H1 (cell line): Measurements from ENCODE around the gene ADGRG1. TPM values are rescaled to one million over a fixed set of nuclear protein-coding genes. Genes with fewer than 3 reads are reported as not detected.

Experiments
- CTCF ChIA-PET: fragments of 300-600 bp; sonication (Branson Sonifier 250); formaldehyde crosslinking; loops from one replicate; lab custom pipeline; 2021; ENCODE audit not compliant: partially characterized antibody; lab: Charles Lee
- POLR2A ChIA-PET: fragments of 300-600 bp; sonication (Branson Sonifier 250); formaldehyde crosslinking; loops from one replicate; lab custom pipeline; 2021; ENCODE audit warnings: inconsistent platforms; ENCODE audit not compliant: partially characterized antibody; lab: Charles Lee
- DNase-seq, 2 experiments: peaks; one replicate each; pipeline versions ENCODE4 v3.0.0 to v3.0.0-alpha.2; 2010 to 2022; ENCODE audit warnings: low spot score in 2 of 2, low read depth in 1 of 2, mixed read lengths in 1 of 2
- FAIRE-seq: peaks from 2 replicates; lab custom pipeline; 2011; peaks lifted over from hg19 to GRCh38; lab: Jason Lieb, UNC
- H2AFZ ChIP-seq: 2 replicates; pipeline ENCODE4 v1.8.1; 2012; ENCODE audit warnings: low read length, inconsistent platforms
- H2AK5ac ChIP-seq: 2 replicates; pipeline ENCODE4 v1.6.1; 2013; ENCODE audit warnings: low read depth, low read length
- H2BK120ac ChIP-seq: replicated peaks from 2 replicates; pipeline ENCODE3; 2013; ENCODE audit warnings: low read depth, low read length, inconsistent platforms
- H2BK12ac ChIP-seq: 2 replicates; pipeline ENCODE4 v1.6.1; 2013; ENCODE audit warnings: low read depth, low read length
- H2BK15ac ChIP-seq: 2 replicates; pipeline ENCODE4 v1.6.1; 2013; ENCODE audit warnings: low read length
- H2BK20ac ChIP-seq: 2 replicates; pipeline ENCODE4 v1.6.1; 2013; ENCODE audit warnings: low read length
- H2BK5ac ChIP-seq: 2 replicates; pipeline ENCODE4 v1.6.1; 2013; ENCODE audit warnings: low read depth, low read length
- H3K14ac ChIP-seq: 2 replicates; pipeline ENCODE4 v1.6.1; 2013; ENCODE audit warnings: inconsistent platforms; ENCODE audit not compliant: insufficient read length
- H3K18ac ChIP-seq: 2 replicates; pipeline ENCODE4 v1.6.1; 2013; ENCODE audit warnings: low read length; ENCODE audit errors: extremely low read depth
- H3K23ac ChIP-seq: 2 replicates; pipeline ENCODE4 v1.6.1; 2013; ENCODE audit warnings: inconsistent platforms; ENCODE audit not compliant: insufficient read length
- H3K23me2 ChIP-seq: 2 replicates; pipeline ENCODE4 v1.6.1; 2013; ENCODE audit warnings: low read depth, low read length
- H3K27ac ChIP-seq: 2 replicates; pipeline ENCODE4 v1.6.1; 2011; ENCODE audit warnings: low read depth, low read length, inconsistent platforms
- H3K27me3 ChIP-seq, 4 experiments: replicated peaks in 1 of 4; 1 replicate in 1 of 4; 2 replicates in 3 of 4; pipeline versions ENCODE4 v1.6.1 to v1.8.1; 2011 to 2013; ENCODE audit warnings: low read length in 3 of 4, mild to moderate bottlenecking in 3 of 4, inconsistent platforms in 2 of 4, mixed read lengths in 2 of 4, moderate library complexity in 1 of 4; ENCODE audit not compliant: control insufficient read depth in 3 of 4, insufficient read depth in 3 of 4; ENCODE audit errors: extremely low read depth in 1 of 4
- H3K36me3 ChIP-seq, 4 experiments: 2 replicates each; pipeline versions ENCODE4 v1.6.1 to v1.8.1; 2011 to 2013; ENCODE audit warnings: mild to moderate bottlenecking in 4 of 4, low read length in 3 of 4, moderate library complexity in 2 of 4, control low read depth in 1 of 4, inconsistent platforms in 1 of 4; ENCODE audit not compliant: insufficient read depth in 4 of 4, control insufficient read depth in 2 of 4
- H3K4ac ChIP-seq: replicated peaks from 2 replicates; pipeline ENCODE3; 2013; ENCODE audit warnings: low read length, low read depth, mixed read lengths, inconsistent platforms; ENCODE audit not compliant: insufficient read length
- H3K4me1 ChIP-seq, 4 experiments: replicated peaks in 1 of 4; 1 replicate in 1 of 4; 2 replicates in 3 of 4; pipeline versions ENCODE4 v1.6.1 to v1.8.1; 2011 to 2013; ENCODE audit warnings: low read length in 3 of 4, inconsistent platforms in 2 of 4, mixed read lengths in 1 of 4; ENCODE audit not compliant: insufficient read depth in 4 of 4, control insufficient read depth in 3 of 4
- H3K4me2 ChIP-seq, 2 experiments: 2 replicates each; pipeline versions ENCODE4 v1.6.1 to v1.8.1; 2011 to 2013; ENCODE audit warnings: low read depth in 2 of 2, low read length in 2 of 2, control low read depth in 1 of 2, inconsistent platforms in 1 of 2, mild to moderate bottlenecking in 1 of 2; ENCODE audit not compliant: insufficient read depth in 1 of 2
- H3K4me3 ChIP-seq, 4 experiments: fragments of 200-600, 300-600 bp in 1 of 4; sonication (generic), shearing (Covaris generic), sonication (Bioruptor Twin) in 1 of 4; 2 replicates each; pipeline versions ENCODE4 v1.5.1 to v1.8.1; 2011 to 2016; ENCODE audit warnings: low read length in 4 of 4, low read depth in 3 of 4, control low read depth in 2 of 4, inconsistent platforms in 2 of 4, mild to moderate bottlenecking in 2 of 4, mixed read lengths in 1 of 4, moderate library complexity in 1 of 4; ENCODE audit not compliant: insufficient read depth in 2 of 4; ENCODE audit errors: extremely low read depth in 1 of 4
- H3K56ac ChIP-seq: replicated peaks from 2 replicates; pipeline ENCODE3; 2013; ENCODE audit warnings: low read depth, mild to moderate bottlenecking, mixed read lengths, low read length, inconsistent platforms; ENCODE audit not compliant: insufficient read length
- H3K79me1 ChIP-seq: 2 replicates; pipeline ENCODE4 v1.6.1; 2013; ENCODE audit warnings: low read depth, low read length, control low read depth
- H3K79me2 ChIP-seq, 2 experiments: 2 replicates each; pipeline versions ENCODE4 v1.6.1 to v1.8.1; 2012 to 2013; ENCODE audit warnings: low read length in 2 of 2, mild to moderate bottlenecking in 2 of 2, inconsistent platforms in 1 of 2; ENCODE audit not compliant: insufficient read depth in 2 of 2, control insufficient read depth in 1 of 2
- H3K9ac ChIP-seq, 4 experiments: replicated peaks in 1 of 4; 1 replicate in 1 of 4; 2 replicates in 3 of 4; pipeline versions ENCODE4 v1.6.1 to v1.8.1; 2011 to 2013; ENCODE audit warnings: low read depth in 3 of 4, low read length in 3 of 4, control low read depth in 2 of 4, mild to moderate bottlenecking in 2 of 4, moderate library complexity in 2 of 4, inconsistent platforms in 1 of 4; ENCODE audit errors: extremely low read depth in 1 of 4
- H3K9me3 ChIP-seq, 2 experiments: 2 replicates each; pipeline versions ENCODE4 v1.6.1 to v1.8.1; 2012 to 2013; ENCODE audit warnings: mild to moderate bottlenecking in 2 of 2, moderate library complexity in 2 of 2, control low read depth in 1 of 2, inconsistent platforms in 1 of 2, low read depth in 1 of 2, low read length in 1 of 2, mixed read lengths in 1 of 2; ENCODE audit not compliant: insufficient read depth in 2 of 2
- H4K20me1 ChIP-seq, 2 experiments: replicated peaks in 1 of 2; 2 replicates each; pipeline versions ENCODE3 to v1.8.1; 2011 to 2013; ENCODE audit warnings: inconsistent platforms in 2 of 2, low read length in 2 of 2, mild to moderate bottlenecking in 1 of 2; ENCODE audit not compliant: insufficient read depth in 2 of 2, control insufficient read depth in 1 of 2
- H4K5ac ChIP-seq: 2 replicates; pipeline ENCODE4 v1.6.1; 2013; ENCODE audit warnings: low read length, low read depth, mixed read lengths, inconsistent platforms; ENCODE audit not compliant: insufficient read length
- H4K8ac ChIP-seq: 2 replicates; pipeline ENCODE4 v1.8.0; 2013; ENCODE audit warnings: mild to moderate bottlenecking, moderate library complexity, low read length, inconsistent platforms; ENCODE audit not compliant: insufficient read depth; ENCODE audit errors: extremely low read depth
- H4K91ac ChIP-seq: replicated peaks from 2 replicates; pipeline ENCODE3; 2013; ENCODE audit warnings: low read length, mixed read lengths, inconsistent platforms; ENCODE audit not compliant: insufficient read length
- TEAD4 ChIP-seq: IDR thresholded peaks from 2 replicates; pipeline ENCODE4 v1.6.1; 2012; ENCODE audit warnings: low read depth, low read length, inconsistent platforms, mixed read lengths
- WGBS, 2 experiments: shearing (Covaris generic) in 1 of 2; methylation state at CpG; one replicate each; pipeline versions ENCODE4 v1.1.6 to v1.1.7; 2013 to 2015; ENCODE audit warnings: low lambda C conversion rate in 2 of 2, mixed read lengths in 2 of 2, inconsistent platforms in 1 of 2, low coverage in 1 of 2, missing lambda C conversion rate in 1 of 2; ENCODE audit not compliant: insufficient replicate concordance in 2 of 2, insufficient coverage in 1 of 2, insufficient read length in 1 of 2; ENCODE audit errors: extremely low coverage in 1 of 2, missing lambda C conversion rate in 1 of 2; 5-methylcytosine and 5-hydroxymethylcytosine counted together
- polyA plus RNA-seq, 7 experiments: library from polyadenylated mRNA; depleted of rRNA in 3 of 7; stranded (reverse) in 5 of 7; unstranded in 2 of 7; fragments of >200 nt in 5 of 7; fragments of 200-250 nt in 2 of 7; gene quantifications; 1 replicate in 5 of 7; 2 replicates in 1 of 7; 4 replicates in 1 of 7; pipeline versions ENCODE4 v1.2.1 to v1.2.3, GENCODE V29; 2011 to 2013; ENCODE audit warnings: missing spikeins in 2 of 7, mixed read lengths in 2 of 7
- total RNA-seq: library from RNA; stranded (reverse); fragmentation: NEBNext Ultra II Directional; extraction: Animal tissue kit (Norgen Biotek cat#: 25700); gene quantifications from 2 replicates; pipeline ENCODE4 v1.2.1, GENCODE V29; 2021

Gene ADGRG1
- total and polyA plus RNA-seq, 2 of the 8 experiments (the other 6 are each of a cell fraction or from before 2014, with no cell fraction given): 1.3 to 2.6 TPM

- Histone ChIP-seq H3K27me3 (peaks cover 0 to 2% (median 0%) of the 10 kb centered on the region in 4 experiments; a peak in 2 of 7 replicates), H3K79me1 (no peaks in the 10 kb centered on the region), H2BK120ac (no peak overlapping the region), H3K36me3 (no peaks in the 10 kb centered on the region), H3K4me3 (no peak overlapping the region), H3K4me1 (peaks cover 0 to 21% (median 12%) of the 10 kb centered on the region in 4 experiments; a peak in 5 of 7 replicates), H3K23ac (no peak overlapping the region), H3K27ac (no peak overlapping the region), H3K79me2 (no peaks in the 10 kb centered on the region), H2AK5ac (peak overlapping the region; percentile 39; the same call in 1 of the 2 replicates), H3K9ac (no peak overlapping the region), H4K91ac (no peak overlapping the region), H2BK15ac (0 out of 2 replicates have a peak overlapping the region, but pooled peaks have one; percentile 81), H2BK5ac (no peak overlapping the region), H3K9me3 (no peaks in the 10 kb centered on the region), H2BK20ac (no peak overlapping the region), H3K23me2 (peaks cover 4% of the 10 kb centered on the region; the same call in 1 of the 2 replicates), H2AFZ (no peak overlapping the region), H3K4me2 (no peak overlapping the region; a peak in 1 of 4 replicates), H4K8ac (no peak overlapping the region; the same call in 1 of the 2 replicates), H4K5ac (no peak overlapping the region), H3K18ac (no peak overlapping the region), H3K4ac (no peak overlapping the region), H3K56ac (no peak overlapping the region), H4K20me1 (peaks cover 0 to 4% of the 10 kb centered on the region in 2 experiments), H2BK12ac (0 out of 2 replicates have a peak overlapping the region, but pooled peaks have one; percentile 50), H3K14ac (no peak overlapping the region)
- 86% methylated on average over 18 of the region's 22 CpGs; no CpG with 5 or more reads in 1 of the 2 experiments for WGBS, 2 experiments
- no peak for TF ChIP-seq TEAD4
- ChIA-PET POLR2A (interaction anchor here (0.7 to 2.1 kb wide), 3 partner anchors 9 to 16 kb away, joined by 3 to 6 read pairs (median 3); no protein-coding TSS in a partner anchor), CTCF (interaction anchor here (0.6 to 5.6 kb wide), 12 partner anchors 8 to 292 kb away, joined by 3 to 69 read pairs (median 4); no protein-coding TSS in a partner anchor)
- DNase-seq (no peak), FAIRE-seq (no peak)
Observed at GRCh38 chr16:57629516-57630406, 1.3 kb downstream of the ADGRG1 start.
